GM19043 (cell line): ENCODE measurements around the gene KCNH4.
"Not testable (repeated sequence)": the region's sequence is repeated elsewhere in the genome, so short reads cannot be mapped to it uniquely, and the experiment has no call there.

Source experiments
- ATAC-seq: cut with Tn5 transposase; IDR thresholded peaks from one replicate; pipeline ENCODE4 v1.9.1; 2021; ENCODE audit warnings: low read depth; ENCODE audit not compliant: unreplicated experiment

KCNH4 gene

DNA sequence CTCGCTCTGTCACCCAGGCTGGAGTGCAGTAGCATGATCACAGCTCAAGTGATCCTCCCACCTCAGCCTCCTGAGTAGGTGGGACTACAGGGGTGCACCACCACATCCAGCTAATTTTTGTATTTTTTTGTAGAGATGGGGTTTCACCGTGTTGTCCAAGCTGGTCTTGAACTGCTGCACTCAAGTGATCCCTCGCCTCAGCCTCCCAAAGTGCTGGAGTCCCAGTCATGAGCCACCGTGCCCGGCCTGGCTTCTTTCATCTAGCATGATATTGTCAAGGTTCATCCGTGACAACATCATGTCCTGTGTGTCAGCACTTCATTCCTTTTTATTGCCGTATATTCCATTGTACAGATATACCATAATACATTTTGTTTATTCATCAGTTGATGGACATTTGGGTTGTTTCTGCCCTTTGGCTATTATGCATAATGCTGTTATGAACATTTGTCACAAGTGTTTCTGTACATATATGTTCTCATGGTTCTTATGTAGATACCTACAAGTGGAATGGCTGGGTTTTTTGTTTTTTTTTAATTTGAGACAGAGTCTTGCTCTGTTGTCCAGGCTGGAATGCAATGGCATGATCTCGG, 16.7 kb upstream of the KCNH4 start:
- no peak for ATAC-seq

DNA sequence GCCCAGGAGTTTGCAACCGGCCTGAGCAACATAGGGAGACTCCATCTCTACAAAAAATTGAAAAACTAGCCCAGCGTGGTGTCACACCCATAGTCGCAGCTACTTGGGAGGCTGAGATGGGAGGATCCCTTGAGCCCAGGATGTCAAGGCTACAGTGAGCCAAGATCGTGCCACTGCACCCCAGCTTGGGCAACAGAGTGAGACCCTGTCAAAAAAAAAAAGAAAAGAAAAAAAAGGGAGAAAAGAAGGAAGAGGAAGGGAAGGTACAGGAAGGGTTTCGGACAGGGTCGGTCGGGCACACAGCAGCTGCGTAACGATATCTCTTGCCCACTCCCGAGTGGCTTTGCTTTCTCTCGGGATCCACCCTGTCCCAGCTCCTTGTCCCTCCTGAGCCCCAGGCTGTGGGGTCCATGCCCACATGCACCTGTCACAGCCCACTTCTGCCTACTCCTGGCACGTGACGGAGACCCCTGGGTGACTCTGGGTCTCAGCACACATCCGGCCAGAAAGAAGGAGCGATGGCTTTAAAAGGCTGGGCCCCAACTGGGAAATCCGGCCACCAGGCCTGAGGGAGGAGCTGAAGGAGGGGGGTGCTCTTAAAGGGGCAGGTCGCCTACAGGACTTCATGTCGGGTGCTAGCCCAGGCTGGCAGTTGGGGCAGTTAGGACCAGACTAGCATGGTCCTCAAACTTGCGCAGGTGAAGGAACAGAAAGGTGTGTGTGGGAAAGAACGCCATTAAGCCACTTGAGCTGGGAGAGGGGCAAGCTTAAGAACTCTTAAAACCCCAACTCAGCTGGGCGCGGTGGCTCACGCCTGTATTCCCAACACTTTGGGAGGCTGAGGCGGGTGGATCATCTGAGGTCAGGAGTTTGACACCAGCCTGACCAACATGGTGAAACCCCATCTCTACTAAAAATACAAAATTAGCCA, 13.3 kb upstream of the KCNH4 start, which contains the start of gene GHDC:
GHDC (minus strand) TSS at position 526 of the 931 bp plus-strand sequence. CDS start 913 bp downstream, outside the sequence.
- peak; percentile 90 for ATAC-seq

DNA sequence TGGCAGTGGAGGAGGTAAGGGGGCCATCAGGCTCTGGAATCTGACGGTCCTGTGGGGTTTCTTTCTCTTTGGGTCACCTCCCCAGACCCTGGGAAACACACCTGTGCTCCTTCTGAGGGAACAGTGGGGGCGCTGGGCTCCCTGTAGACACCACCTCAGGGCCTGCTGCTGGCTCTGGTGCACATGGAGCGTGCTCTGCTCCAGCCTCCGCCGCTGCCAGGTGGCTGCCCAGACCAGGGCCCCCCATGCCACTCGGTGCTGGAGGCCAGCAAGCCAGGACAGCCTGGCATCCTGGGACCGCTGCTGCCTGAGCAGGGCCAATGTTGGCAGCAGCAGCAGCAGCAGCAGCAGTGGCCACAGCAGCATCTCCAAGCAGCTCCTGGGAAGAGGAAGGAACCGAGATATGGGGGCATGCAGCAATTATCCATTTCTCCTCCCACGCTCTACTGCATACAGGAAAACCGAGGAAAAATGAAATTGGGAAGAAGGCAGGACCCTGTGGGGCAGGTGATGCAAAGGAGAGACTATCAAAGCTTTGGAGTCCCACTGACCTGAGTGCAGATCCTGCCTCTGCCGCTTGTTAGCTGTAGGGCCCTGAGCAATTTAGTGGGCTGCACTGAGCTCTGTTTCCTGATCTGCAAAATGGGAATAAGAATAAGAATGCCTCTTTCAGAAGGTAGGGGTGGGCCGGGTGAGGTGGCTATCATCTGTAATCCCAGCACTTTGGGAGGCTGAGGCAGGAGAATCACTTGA, 12.4 kb upstream of the KCNH4 start:
- ATAC-seq, result no peak

DNA sequence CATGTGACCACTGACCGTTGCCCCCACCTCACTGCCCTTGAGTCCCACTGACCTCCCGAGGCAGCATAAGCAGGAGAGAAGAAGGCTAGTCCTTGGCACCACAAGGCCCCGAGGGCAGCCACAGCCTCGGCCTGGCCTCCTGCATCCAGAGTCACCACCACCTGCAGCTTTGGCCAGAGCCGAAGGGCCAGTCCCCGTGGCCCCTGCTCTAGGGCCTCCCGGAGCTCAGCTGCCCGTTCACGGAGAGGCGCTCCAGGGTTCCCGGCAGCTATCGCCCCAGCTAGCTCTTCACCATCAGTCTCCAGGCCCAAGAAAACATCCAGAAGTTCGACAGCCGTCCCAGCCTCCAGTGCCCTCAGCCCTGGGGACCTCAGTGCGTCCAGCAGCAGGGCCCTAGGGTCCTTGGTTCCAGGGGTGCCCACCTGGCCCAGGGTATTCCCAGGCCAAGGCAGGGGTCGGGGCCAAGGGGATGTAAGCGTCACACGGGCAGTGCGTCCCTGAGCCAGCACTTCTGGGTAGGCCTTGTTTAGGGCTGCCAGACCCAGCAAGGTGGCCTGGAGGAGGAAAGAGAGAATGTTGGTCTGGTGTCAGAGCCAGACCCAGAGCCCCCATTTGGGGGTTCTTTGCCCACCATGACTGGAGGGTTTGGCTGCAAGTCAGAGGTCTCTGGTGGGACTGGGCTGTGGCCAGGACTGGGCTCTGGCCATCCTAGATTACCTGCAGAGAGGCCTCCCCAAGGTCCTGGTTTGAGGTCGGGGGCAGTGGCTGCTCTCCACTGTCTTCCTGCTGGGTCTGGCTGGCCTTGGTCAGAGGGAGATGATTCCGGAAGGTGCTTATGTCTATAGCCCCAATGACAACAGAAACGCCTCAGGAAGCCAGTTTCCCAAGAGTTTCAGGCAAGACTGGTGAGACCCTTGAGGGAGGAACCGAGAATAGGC, 11.5 kb upstream of the KCNH4 start:
- no peak for ATAC-seq

DNA sequence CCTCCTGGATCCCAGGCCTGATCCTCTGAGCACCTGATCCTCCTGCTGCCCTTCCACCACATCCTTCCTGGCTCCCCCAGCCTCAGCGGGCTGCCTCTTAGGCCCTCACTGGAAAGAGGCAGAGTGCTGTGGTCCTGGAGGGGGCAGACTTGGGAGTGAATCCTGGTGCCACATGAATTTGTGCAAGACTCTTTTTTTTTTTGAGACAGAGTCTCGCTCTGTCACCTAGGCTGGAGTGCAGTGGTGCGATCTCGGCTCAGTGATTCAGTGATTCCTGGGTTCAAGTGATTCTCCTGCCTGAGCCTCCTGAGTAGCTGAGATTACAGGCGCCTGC, 10.3 kb upstream of the KCNH4 start:
- no peak for ATAC-seq

DNA sequence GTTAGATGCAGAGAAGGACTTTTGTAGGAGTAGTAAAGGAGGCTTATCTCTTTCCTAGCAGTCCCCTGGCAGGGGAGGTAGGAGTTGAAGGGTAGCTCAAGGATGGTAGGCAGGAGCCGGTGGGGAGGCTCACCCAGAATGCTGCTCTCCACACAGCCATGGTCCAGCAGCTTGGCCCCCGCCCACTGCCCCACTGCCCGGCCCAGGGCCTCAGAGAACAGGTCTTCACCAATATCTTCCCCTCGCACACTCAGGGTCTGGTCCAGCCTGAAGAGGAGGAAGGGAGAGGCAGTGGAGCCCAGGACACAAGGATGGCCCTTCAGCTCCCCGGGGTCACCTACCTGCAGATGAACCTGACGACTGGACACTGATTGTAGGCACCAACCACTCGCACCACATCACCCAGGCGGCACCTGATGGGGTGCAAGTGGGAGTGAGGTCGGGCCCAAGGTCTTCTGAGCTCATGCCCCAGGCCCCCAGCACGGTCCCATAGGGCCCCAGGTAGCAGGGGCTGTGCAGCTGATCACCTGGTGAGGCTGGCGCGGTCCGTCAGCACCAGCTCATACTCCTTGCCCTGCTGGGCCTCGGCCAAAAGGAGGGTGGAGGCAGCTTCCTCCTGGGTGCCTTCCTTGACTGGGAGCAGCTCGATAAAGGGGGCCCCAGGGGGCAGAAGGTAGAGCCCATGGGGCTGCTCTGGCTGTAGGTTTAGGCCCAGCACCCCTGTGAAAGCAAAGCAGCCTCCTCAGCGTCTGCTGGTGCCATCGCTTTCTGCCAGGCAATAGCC, 9.7 kb upstream of the KCNH4 start:
- no peak for ATAC-seq

DNA sequence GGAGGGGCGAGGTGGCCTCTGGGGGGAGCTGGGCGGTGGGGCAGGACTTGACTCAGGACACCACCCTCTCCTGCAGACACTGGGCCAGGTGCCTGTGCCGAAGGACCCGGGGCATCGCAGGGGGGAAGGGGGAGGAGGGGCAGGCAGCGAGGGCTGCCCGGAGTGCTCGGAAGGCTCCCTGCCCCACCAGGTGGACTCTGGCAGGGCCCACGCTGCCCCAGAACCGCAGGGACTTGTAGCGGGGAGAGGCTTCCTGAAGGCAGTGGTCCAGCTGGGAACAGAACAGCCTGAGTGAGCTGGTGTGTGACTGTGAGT, 8.7 kb upstream of the KCNH4 start:
- ATAC-seq, result no peak

DNA sequence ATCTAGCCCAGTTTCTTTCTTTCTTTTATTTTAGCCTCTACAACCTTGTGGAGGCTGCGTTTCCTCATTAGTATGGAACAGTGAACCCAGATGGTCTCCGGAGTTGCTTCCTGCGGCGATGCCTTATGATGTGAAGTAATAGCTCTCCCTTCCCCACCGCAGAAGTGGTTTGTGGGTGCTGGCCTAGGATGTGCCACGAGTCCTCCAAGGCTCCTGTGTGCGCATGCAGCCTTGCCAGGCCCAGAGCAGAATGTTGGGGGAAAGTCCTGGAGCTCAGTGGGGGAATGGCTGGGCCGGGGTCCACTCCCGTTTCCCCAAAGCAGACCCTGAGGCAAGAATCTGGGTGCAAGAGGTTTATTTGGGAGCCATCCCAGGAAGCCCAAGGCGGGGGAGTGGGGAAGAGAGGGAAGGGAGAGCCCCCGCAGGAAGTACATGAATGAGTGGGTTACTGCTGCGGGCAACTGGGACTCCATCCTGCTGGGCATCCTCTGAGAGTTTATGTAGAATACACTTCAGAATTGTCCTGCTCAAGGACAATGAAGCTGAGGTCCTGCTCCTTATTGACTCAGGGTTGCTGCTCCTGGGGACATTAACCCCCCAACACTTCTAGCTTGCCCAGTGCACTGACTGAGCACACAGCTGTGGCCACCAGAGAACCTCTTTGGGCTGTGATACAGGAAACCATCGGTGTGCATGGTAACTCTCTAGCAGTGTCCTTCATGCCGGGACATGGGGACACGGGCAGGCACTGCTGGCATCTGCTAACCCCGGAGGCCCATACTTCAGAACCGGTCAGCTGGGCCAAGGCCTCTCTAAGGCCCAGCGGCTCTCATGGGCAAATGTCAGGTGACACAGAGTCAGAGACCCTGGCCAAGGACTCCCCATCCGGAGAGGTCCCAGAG, 8.1 kb upstream of the KCNH4 start:
- ATAC-seq, result no peak

DNA sequence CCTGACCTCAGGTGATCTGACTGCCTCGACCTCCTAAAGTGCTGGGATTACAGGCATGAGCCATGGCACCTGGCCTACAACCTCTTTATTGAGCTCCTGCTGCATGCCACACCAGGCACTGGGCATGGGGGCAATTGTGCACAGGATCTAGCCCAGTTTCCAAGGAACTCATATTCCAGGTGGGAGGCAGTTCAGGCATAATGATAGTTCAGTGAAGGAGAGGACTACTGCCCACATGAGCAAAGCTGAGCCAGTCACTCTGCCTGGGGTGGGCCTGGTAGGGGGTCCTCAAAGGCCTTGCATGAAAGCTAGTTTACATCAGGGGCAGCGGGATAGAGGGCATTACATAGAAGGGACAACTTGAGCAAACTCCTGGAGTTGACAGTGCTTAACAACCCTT, 6.9 kb upstream of the KCNH4 start:
- no peak for ATAC-seq

DNA sequence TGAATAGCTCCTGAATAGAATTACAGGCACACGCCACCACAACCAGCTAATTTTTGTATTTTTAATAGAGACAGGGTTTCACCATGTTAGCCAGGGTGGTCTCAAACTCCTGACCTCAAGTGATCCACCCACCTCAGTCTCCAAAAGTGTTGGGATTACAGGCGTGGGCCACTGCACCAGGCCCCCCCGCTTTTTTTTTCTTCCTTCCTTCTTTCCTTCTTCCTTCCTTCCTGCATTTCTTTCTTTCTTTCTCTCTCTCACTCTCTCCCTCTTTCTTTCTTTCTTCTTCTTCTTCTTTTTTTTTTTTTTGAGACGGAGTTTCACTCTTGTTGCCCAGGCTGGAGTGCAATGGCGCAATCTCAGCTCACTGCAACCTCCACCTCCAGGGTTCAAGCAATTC, 5.2 kb upstream of the KCNH4 start:
- ATAC-seq, result not testable (repeated sequence)

DNA sequence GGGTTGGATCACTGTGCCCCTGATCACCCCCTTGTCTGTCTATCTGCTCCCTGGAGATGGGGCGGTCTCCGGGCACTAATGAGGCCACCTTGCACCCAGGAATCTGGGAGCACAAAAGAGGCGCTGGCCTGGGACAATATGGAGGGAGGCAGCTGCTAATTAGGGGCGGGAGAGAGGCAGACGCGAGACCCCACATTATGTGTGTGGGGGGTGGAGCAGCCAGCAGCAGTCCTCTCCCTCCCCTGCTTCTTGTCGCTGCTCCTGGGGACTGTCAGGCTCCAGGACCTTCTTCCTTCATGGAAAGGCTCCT, 4.6 kb upstream of the KCNH4 start:
- no peak for ATAC-seq

DNA sequence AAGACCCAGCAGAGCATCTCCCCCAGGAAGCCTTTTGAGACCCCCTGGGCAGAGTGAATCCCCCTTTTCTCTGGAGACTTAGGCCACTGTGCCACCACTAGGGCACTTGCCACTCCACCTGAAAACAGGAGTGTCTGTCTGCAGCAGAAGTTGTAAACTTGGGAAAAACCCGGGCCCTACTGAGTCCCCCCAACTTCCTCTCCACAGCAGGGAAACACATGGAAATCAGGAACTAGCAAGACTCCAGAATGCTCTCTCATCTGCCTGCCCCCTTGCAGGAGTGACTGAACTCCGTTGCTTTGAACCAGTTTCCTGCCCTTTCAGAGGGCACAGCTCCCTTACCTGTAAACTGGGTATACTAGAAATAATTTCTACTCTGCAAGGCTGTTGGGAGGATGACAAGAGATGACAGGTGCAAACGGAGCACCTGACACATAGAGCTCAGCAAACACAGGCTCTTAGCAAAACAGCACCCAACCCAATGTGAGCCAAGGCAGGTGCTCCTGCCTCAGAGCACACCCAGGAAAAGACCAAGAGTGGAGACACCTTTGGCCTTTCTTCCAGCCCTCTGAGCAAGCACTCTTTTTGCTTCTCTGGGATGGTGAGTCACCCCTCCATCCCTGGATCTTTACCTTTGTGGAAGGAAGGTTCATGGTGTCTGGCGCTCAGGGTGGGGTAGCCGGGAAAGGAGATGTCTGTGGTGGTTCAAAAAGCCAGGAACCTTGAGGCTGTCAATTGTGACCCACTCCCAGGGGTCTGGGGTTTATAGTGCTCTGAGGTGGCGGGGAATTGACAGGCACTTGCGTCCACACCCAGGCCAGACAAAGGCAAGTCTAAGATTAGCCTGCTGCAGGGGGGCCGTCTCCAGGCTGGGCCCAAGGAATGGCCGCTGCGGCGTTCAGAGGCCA, 4.0 kb upstream of the KCNH4 start, which contains the start of gene HCRT:
HCRT (minus strand) TSS at position 740 of the 908 bp plus-strand sequence; CDS start at position 653, 87 bp downstream.
- ATAC-seq, result no peak

DNA sequence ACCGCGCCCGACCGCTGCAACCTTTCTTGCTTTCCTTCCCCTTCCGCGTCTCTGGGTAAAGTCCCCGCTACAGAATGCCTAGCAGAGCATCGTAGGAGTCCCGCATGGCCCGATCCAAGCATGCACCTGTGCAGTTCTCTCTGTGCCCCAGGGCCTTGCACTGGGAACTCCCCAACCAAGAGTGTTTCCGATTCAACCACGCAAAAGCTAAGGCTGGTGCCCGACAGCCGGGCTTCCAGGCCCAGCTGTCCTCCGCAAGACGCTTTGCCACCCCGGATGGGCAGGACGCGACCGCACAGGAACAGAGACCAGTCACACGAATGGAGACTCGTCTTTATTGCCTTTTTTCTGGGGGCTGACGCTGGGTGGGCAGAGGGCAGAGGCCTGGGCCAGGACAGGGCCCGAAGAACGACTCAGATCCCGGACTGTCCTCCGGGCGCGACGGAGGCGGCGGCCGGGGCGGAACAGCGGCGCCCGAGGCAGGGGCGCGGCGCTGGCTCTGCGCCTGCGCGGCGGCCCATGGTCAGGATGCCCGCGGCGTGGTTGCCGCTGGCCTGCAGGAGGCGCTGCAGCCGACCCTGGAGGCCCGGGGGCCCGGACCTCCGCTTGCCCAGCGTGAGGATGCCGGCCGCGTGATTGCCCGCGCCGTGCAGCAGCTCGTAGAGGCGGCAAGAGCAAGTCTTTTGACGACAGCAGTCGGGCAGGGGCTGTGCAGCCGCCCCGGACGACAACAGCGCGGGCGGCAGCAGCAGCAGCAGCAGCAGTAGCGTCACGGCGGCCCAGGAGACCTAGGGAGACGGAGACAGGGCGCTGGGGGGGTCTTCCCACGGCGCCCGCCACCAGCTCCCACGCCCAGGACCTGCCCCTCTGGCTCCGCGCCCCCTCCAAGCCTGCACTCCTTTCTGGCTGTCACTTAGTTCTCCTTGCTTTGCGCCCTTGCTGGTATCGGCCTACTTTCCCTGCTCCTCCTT, 3.1 kb upstream of the KCNH4 start:
- ATAC-seq, result peak; percentile 65

DNA sequence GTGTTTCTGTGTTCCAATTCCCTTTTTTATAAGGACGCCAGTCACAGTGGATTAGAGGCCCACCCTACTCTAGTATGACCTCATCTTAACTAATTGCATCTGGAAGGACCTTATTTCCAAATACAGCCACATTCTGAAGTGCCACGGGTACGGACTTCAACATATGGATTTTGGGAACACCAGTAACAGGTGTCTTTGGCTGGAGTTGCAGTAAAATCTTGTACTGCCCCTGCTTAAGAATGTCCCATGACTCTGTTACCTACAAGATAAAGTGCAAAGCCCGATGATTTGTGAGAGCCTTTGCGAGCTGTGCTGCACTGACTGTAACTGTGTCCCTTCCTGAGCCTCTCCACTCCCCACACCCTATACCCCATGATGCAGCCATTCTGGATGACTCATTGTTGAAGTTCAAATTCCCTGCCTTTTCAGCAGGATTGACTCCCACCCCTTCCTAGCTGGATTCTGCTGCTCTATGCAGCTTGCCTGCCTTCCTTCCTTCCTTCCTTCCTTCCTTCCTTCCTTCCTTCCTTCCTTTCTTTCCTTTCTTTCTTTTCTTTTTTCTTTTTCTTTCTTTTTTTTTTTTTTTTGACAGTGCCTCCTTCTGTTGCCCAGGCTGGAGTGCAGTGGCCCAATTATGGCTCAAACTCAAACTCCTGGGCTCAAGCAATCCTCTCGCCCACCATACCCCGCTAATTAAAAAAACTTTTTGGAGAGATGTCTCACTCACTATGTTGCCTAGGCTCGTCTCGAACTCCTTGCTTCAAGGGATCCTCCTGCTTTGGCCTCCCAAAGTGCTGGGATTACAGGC, 2.2 kb upstream of the KCNH4 start:
- no peak for ATAC-seq

DNA sequence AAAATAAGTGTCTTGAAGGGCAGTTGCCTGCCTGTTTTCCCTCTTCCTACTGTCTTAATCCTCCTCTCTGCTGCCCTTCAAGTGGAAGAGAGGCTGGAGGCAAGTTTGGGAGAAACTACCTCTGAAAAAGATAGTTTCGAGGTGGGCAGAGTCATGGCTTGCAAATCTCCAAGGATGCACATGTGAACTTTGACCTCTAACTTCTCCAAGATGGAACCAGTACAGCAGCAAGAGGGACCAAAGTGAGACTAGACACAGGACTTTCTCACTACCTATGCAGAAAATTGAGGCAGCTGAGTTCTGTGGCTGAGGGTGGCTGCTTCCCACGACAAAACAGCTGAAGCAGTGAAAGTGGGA, 887 bp upstream of the KCNH4 start:
- no peak for ATAC-seq

DNA sequence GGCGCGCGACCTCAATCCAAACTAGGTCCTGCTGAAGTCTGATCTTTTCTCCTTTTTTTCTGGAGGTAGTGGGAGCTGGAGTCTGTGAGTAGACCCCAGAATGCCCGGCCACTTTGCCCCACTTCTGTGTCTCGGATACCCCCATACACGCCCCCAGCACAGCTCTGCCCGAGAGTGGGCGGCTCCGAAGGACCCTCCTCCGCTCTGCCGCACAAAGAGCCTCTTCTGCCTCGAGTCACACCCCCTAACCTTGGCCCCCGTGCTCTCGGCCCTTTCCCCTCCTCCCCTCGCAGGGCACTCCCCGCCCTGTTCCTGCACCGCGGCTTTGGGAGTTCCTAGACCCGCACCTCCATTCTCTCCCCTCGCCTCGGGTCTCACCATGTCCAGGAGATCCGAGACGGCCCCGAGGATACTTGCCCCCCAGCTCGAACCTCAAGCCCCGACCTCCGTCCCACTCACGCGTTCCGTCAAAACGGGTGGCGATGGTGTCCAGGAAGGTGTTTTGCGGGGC, 476 bp downstream of the KCNH4 start:
- ATAC-seq, result no peak
